Endodermal cell (in vitro differentiated cells): Measurements from ENCODE around the gene UBN1. TPM values are rescaled to one million over a fixed set of nuclear protein-coding genes. Genes with fewer than 3 reads are reported as not detected.

Experiments used
- DNase-seq: peaks from one replicate; pipeline ENCODE4 v3.0.0-alpha.2; 2017
- H3K27ac ChIP-seq: 2 replicates; pipeline ENCODE4 v1.5.1; 2013; ENCODE audit warnings: mild to moderate bottlenecking, low read depth, low read length, moderate library complexity
- H3K27me3 ChIP-seq: 2 replicates; pipeline ENCODE4 v1.6.1; 2013; ENCODE audit warnings: mild to moderate bottlenecking, low read length, moderate library complexity; ENCODE audit not compliant: insufficient read depth, control insufficient read depth, poor library complexity, severe bottlenecking
- H3K36me3 ChIP-seq: 2 replicates; pipeline ENCODE4 v1.7.0; 2013; ENCODE audit warnings: mild to moderate bottlenecking, low read length, moderate library complexity; ENCODE audit not compliant: control insufficient read depth, insufficient read depth
- H3K4me1 ChIP-seq: one replicate; pipeline ENCODE4 v1.7.0; 2013; ENCODE audit warnings: low read length; ENCODE audit not compliant: control insufficient read depth, insufficient read depth
- H3K4me3 ChIP-seq: 2 replicates; pipeline ENCODE4 v1.5.1; 2013; ENCODE audit warnings: mild to moderate bottlenecking, low read length, moderate library complexity
- H3K9ac ChIP-seq: 2 replicates; pipeline ENCODE4 v1.6.1; 2013; ENCODE audit warnings: mild to moderate bottlenecking, low read length, moderate library complexity; ENCODE audit not compliant: poor library complexity, severe bottlenecking; ENCODE audit errors: extremely low read depth
- H3K9me3 ChIP-seq: 2 replicates; pipeline ENCODE4 v1.6.1; 2013; ENCODE audit warnings: mild to moderate bottlenecking, low read length, moderate library complexity; ENCODE audit not compliant: control insufficient read depth
- H3K27ac Mint-ChIP-seq: 2 replicates; pipeline ENCODE4 v1.8.0; 2020; ENCODE audit warnings: mixed read lengths
- H3K27me3 Mint-ChIP-seq: 2 replicates; pipeline ENCODE4 v1.8.0; 2021; ENCODE audit warnings: mild to moderate bottlenecking, mixed read lengths; ENCODE audit not compliant: insufficient read depth
- H3K36me3 Mint-ChIP-seq: 2 replicates; pipeline ENCODE4 v1.8.0; 2020; ENCODE audit warnings: low read depth, mixed read lengths
- H3K4me1 Mint-ChIP-seq: 2 replicates; pipeline ENCODE4 v1.8.0; 2020; ENCODE audit warnings: mixed read lengths
- H3K4me3 Mint-ChIP-seq: 2 replicates; pipeline ENCODE4 v1.8.0; 2020; ENCODE audit warnings: mild to moderate bottlenecking, moderate library complexity, mixed read lengths
- H3K9me3 Mint-ChIP-seq: 2 replicates; pipeline ENCODE4 v1.8.0; 2020; ENCODE audit warnings: mild to moderate bottlenecking, mixed read lengths
- CTCF ChIP-seq: fragments of 200-600 bp; sonication (generic); conservative IDR thresholded peaks from 2 replicates; pipeline ENCODE4 v1.5.0; 2021; ENCODE audit warnings: antibody characterized with exemption, mild to moderate bottlenecking
- WGBS, 2 experiments: methylation state at CpG; one replicate each; pipeline versions ENCODE4 v1.1.5 to v1.1.7; 2013; ENCODE audit warnings: missing lambda C conversion rate in 2 of 2, mixed read lengths in 1 of 2; ENCODE audit not compliant: insufficient coverage in 1 of 2, insufficient read length in 1 of 2; 5-methylcytosine and 5-hydroxymethylcytosine counted together
- total RNA-seq, 2 donors: library from RNA; stranded (reverse); fragmentation: NEBNext Ultra II Directional in 1 of 2; extraction: Animal tissue kit (Norgen Biotek cat#: 25700) in 1 of 2; gene quantifications; 2 replicates in 1 of 2; 3 replicates in 1 of 2; pipeline ENCODE4 v1.2.1, GENCODE V29; 2021

The UBN1 gene
- total RNA-seq, 2 donors from 2014 or later, result 36.8 to 46.7 TPM

- no peak overlapping the region for H3K9ac ChIP-seq
- Mint-ChIP-seq H3K27me3 (no peaks in the 10 kb centered on the region), H3K36me3 (peaks cover 60% of the 10 kb centered on the region)
These were observed 46.0 kb downstream of the UBN1 start for GRCh38 chr16:4893103-4893862.

GRCh38 chr16:4894276-4895150 is 47.2 kb downstream of the UBN1 start:
- peak; percentile 70 for DNase-seq
- WGBS, 2 experiments, result 93 to 95% methylated on average over 8 to 22 of the region's 22 CpGs
- peaks cover 62% of the 10 kb centered on the region for H3K36me3 Mint-ChIP-seq

More at GRCh38 chr16:4893103-4893862, 46.0 kb downstream of the UBN1 start:
- H3K4me1 ChIP-seq, result no peaks in the 10 kb centered on the region
- Mint-ChIP-seq H3K27ac (no peak overlapping the region), H3K4me3 (no peak overlapping the region), H3K9me3 (peaks cover 1% of the 10 kb centered on the region), H3K4me1 (no peaks in the 10 kb centered on the region)
- peaks cover 8% of the 10 kb centered on the region for H3K36me3 ChIP-seq
- no peaks in the 10 kb centered on the region for H3K27me3 ChIP-seq
- no peak overlapping the region for H3K27ac ChIP-seq
- 92 to 93% methylated on average over 4 to 26 of the region's 26 CpGs for WGBS, 2 experiments
- H3K4me3 ChIP-seq, result no peak overlapping the region
- TF ChIP-seq CTCF, result no peak
- H3K9me3 ChIP-seq, result no peaks in the 10 kb centered on the region
- DNase-seq, result no peak

More at GRCh38 chr16:4894276-4895150, 47.2 kb downstream of the UBN1 start:
- no peak for TF ChIP-seq CTCF
- Histone ChIP-seq H3K4me1 (no peaks in the 10 kb centered on the region), H3K27me3 (no peaks in the 10 kb centered on the region), H3K36me3 (peaks cover 3% of the 10 kb centered on the region), H3K4me3 (no peak overlapping the region), H3K9me3 (peaks cover 4% of the 10 kb centered on the region), H3K27ac (no peak overlapping the region), H3K9ac (no peak overlapping the region)
- H3K4me1 Mint-ChIP-seq, result no peaks in the 10 kb centered on the region
- H3K27me3 Mint-ChIP-seq, result no peaks in the 10 kb centered on the region
- no peak overlapping the region for H3K27ac Mint-ChIP-seq
- no peak overlapping the region for H3K4me3 Mint-ChIP-seq
- peaks cover 8% of the 10 kb centered on the region for H3K9me3 Mint-ChIP-seq
